NCI-H1092 treated with DMSO at 0.1 percent for 48 hours (cell line): Measurements from ENCODE around the gene IGF2R.
"Not testable (repeated sequence)": the region's sequence is repeated elsewhere in the genome, so short reads cannot be mapped to it uniquely, and the experiment has no call there.

Experiments
- DNase-seq: peaks from one replicate; lab custom pipeline; 2025; lab: John Stamatoyannopoulos, UW

IGF2R gene

GRCh38 chr6:160124007-160124406, 155.1 kb downstream of the IGF2R start:
- no peak for DNase-seq

GRCh38 chr6:160124605-160125004, 155.7 kb downstream of the IGF2R start:
- no peak for DNase-seq

GRCh38 chr6:160125105-160125504, 156.2 kb downstream of the IGF2R start:
- not testable (repeated sequence) for DNase-seq

- no peak for DNase-seq
These were observed 158.6 kb downstream of the IGF2R start for GRCh38 chr6:160127270-160128124.

GRCh38 chr6:160128125-160128683, 159.3 kb downstream of the IGF2R start:
- DNase-seq: no peak

GRCh38 chr6:160128879-160129516, 160.1 kb downstream of the IGF2R start:
- no peak for DNase-seq

GRCh38 chr6:160129881-160130615, 161.2 kb downstream of the IGF2R start:
- DNase-seq: no peak

- no peak for DNase-seq
These were observed 162.0 kb downstream of the IGF2R start for GRCh38 chr6:160130729-160131484.

GRCh38 chr6:160131636-160132296, 162.9 kb downstream of the IGF2R start:
- DNase-seq: no peak

- no peak for DNase-seq
These were observed 163.4 kb downstream of the IGF2R start for GRCh38 chr6:160132297-160132637.

GRCh38 chr6:160132776-160133338, 164.0 kb downstream of the IGF2R start:
- no peak for DNase-seq

GRCh38 chr6:160133441-160134336, 164.8 kb downstream of the IGF2R start:
- DNase-seq: no peak

- not testable (repeated sequence) for DNase-seq
These were observed 165.5 kb downstream of the IGF2R start for GRCh38 chr6:160134337-160134751.

- DNase-seq: no peak
These were observed 166.1 kb downstream of the IGF2R start for GRCh38 chr6:160134779-160135547.

- no peak for DNase-seq
These were observed 167.2 kb downstream of the IGF2R start for GRCh38 chr6:160135907-160136655.

GRCh38 chr6:160137130-160137988, 168.5 kb downstream of the IGF2R start:
- DNase-seq: no peak
